PFSK-1 (cell line): ENCODE results near the gene RGL3. TPM values are rescaled to one million over a fixed set of nuclear protein-coding genes. Genes with fewer than 3 reads are reported as not detected.

Source experiments
- FOXP2 ChIP-seq: optimal IDR thresholded peaks from 2 replicates; pipeline ENCODE3; 2011; ENCODE audit warnings: borderline replicate concordance, control low read depth, inconsistent platforms; ENCODE audit not compliant: insufficient read depth; ENCODE audit errors: extremely low read length, extremely low read depth
- POLR2AphosphoS5 ChIP-seq: IDR thresholded peaks from 2 replicates; pipeline ENCODE4 v1.6.1; 2012; ENCODE audit warnings: low read depth, mild to moderate bottlenecking, control low read depth, low read length, moderate library complexity
- SIN3A ChIP-seq: IDR thresholded peaks from 2 replicates; pipeline ENCODE4 v1.6.1; 2012; ENCODE audit warnings: mild to moderate bottlenecking, low read length, moderate library complexity, borderline replicate concordance; ENCODE audit not compliant: insufficient read depth
- TAF1 ChIP-seq: IDR thresholded peaks from 2 replicates; pipeline ENCODE4 v1.6.1; 2012; ENCODE audit warnings: low read length, control low read depth, borderline replicate concordance; ENCODE audit not compliant: insufficient read depth
- polyA plus RNA-seq: library from polyadenylated mRNA; unstranded; fragments of >200 nt; gene quantifications from one replicate; pipeline ENCODE4 v1.2.1, GENCODE V29; 2012; ENCODE audit warnings: low read depth, missing spikeins; ENCODE audit not compliant: insufficient read length
- TF ChIP-seq, protein P1 (sequence below), 2 experiments: IDR thresholded peaks; 2 replicates each; pipeline versions ENCODE4 v1.6.1 to v1.8.0; 2011 to 2012; ENCODE audit warnings: low read depth in 2 of 2, low read length in 2 of 2, control low read depth in 1 of 2, inconsistent platforms in 1 of 2, mild to moderate bottlenecking in 1 of 2, moderate library complexity in 1 of 2; ENCODE audit not compliant: insufficient read depth in 1 of 2

Gene RGL3, protein sequence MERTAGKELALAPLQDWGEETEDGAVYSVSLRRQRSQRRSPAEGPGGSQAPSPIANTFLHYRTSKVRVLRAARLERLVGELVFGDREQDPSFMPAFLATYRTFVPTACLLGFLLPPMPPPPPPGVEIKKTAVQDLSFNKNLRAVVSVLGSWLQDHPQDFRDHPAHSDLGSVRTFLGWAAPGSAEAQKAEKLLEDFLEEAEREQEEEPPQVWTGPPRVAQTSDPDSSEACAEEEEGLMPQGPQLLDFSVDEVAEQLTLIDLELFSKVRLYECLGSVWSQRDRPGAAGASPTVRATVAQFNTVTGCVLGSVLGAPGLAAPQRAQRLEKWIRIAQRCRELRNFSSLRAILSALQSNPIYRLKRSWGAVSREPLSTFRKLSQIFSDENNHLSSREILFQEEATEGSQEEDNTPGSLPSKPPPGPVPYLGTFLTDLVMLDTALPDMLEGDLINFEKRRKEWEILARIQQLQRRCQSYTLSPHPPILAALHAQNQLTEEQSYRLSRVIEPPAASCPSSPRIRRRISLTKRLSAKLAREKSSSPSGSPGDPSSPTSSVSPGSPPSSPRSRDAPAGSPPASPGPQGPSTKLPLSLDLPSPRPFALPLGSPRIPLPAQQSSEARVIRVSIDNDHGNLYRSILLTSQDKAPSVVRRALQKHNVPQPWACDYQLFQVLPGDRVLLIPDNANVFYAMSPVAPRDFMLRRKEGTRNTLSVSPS
- not detected for polyA plus RNA-seq

DNA sequence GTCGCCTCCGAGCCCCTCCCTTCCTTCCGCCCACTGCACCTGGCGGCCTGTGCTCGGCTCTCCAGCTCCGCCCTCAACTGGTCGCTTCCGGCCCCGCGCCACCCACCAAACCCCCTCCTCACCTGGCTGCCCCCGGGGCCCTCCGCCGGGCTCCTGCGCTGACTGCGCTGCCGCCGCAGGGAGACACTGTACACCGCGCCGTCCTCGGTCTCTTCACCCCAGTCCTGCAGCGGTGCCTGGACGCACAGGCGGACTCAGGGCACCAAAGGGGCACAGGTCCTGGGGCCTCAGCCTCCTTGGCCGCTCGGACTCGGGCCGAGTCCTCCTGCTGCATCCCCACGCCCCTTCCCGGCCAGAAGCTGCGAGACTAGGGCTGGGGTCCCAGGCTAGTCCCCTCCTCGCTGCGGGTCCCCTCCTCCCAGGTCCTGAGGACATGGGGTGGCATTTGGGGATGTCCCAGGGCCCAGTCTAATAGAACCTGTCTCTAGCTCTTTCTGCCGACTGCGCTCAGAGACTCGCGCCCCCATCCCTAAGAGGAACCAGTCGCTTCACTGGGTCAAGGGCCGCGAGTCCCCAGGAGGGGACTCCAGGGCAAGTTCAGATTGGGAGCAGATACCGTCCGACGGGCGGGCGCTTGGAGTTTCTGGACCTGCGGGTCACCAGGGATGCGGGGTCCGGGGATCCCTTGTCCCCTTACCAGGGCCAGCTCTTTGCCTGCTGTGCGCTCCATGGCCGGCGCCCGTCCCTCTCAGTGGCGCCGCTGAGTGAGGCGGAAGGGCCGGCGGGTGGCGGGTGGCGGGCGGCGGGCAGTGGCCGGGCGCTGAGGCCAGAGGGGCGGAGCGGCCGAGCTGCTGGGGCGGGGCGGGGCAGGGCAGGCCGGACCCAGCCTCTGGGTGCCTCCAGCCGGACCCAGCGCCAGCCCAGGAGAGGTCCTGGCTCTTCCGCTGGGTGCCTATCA, at the start of gene RGL3:
Gene RGL3 (minus strand): TSS at position 766 of the 958 bp plus-strand sequence. CDS start 36 bp downstream, at position 730.
- TF ChIP-seq SIN3A, result no peak
- TF ChIP-seq FOXP2, result no peak
- no peak for TF ChIP-seq POLR2AphosphoS5
- TF ChIP-seq TAF1, result no peak
- TF ChIP-seq, protein P1, sequence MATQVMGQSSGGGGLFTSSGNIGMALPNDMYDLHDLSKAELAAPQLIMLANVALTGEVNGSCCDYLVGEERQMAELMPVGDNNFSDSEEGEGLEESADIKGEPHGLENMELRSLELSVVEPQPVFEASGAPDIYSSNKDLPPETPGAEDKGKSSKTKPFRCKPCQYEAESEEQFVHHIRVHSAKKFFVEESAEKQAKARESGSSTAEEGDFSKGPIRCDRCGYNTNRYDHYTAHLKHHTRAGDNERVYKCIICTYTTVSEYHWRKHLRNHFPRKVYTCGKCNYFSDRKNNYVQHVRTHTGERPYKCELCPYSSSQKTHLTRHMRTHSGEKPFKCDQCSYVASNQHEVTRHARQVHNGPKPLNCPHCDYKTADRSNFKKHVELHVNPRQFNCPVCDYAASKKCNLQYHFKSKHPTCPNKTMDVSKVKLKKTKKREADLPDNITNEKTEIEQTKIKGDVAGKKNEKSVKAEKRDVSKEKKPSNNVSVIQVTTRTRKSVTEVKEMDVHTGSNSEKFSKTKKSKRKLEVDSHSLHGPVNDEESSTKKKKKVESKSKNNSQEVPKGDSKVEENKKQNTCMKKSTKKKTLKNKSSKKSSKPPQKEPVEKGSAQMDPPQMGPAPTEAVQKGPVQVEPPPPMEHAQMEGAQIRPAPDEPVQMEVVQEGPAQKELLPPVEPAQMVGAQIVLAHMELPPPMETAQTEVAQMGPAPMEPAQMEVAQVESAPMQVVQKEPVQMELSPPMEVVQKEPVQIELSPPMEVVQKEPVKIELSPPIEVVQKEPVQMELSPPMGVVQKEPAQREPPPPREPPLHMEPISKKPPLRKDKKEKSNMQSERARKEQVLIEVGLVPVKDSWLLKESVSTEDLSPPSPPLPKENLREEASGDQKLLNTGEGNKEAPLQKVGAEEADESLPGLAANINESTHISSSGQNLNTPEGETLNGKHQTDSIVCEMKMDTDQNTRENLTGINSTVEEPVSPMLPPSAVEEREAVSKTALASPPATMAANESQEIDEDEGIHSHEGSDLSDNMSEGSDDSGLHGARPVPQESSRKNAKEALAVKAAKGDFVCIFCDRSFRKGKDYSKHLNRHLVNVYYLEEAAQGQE (IDR thresholded peaks at IDR 0.05; ENCODE audit: insufficient read depth in 1 of 2, low read depth in 2 of 2, low read length in 2 of 2), result no peak

DNA sequence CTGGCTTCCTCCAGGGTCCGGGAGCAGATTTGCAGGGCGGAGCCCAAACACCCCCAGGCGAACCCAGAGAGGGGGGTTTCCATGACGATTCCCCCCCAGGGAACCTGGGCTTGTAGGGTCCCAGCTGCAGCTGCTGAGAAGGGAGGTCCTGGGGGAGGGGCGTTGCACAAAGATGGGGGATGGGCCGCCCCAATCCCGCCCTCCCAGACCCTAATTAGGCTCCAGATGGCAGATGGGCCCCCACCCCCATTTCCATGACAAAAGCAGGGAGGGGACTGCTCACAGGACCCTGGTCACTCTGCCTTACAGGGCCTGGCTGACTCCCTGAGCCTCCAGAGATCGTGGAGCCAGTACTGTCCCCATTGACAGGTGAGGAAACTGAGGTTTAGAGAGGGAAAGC, 46.5 kb upstream of the RGL3 start:
- TF ChIP-seq, protein P1 (IDR thresholded peaks at IDR 0.05; ENCODE audit: insufficient read depth in 1 of 2, low read depth in 2 of 2, low read length in 2 of 2), result no peak
- no peak for TF ChIP-seq POLR2AphosphoS5
- TF ChIP-seq FOXP2, result no peak
- no peak for TF ChIP-seq TAF1
- no peak for TF ChIP-seq SIN3A

DNA sequence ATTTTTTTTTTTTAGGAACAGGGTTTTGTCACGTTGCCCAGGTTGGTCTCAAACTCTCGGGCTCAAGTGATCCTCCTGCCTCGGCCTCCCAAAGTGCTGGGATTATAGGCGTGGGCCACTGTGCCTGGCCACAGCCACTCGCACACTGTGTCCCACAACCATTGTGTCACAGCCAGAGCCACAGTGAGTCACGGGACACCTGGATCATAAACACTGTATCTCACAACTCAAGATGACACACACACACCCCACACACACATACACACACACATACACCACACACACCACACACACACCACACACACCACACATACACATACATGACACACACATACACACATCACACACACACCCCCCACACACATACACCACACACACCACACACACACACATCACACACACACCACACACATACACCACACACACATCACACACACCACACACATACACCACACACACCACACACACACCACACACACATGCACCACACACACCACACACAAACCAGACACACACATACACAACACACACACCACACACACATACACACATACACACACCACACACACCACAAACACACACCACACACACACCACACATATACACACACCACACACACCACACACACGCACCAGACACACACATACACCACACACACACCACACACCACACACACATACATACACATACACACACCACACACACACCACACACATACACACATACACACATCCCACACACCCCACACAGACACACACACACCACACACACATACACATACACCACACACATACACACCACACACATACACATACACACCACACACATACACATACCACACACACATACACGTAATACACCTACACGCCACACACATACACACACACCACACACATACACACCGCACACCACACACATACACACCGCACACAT, 45.5 kb upstream of the RGL3 start:
- TF ChIP-seq, protein P1 (IDR thresholded peaks at IDR 0.05; ENCODE audit: insufficient read depth in 1 of 2, low read depth in 2 of 2, low read length in 2 of 2), result no peak
- TF ChIP-seq POLR2AphosphoS5 (no peak), SIN3A (no peak), FOXP2 (no peak)

DNA sequence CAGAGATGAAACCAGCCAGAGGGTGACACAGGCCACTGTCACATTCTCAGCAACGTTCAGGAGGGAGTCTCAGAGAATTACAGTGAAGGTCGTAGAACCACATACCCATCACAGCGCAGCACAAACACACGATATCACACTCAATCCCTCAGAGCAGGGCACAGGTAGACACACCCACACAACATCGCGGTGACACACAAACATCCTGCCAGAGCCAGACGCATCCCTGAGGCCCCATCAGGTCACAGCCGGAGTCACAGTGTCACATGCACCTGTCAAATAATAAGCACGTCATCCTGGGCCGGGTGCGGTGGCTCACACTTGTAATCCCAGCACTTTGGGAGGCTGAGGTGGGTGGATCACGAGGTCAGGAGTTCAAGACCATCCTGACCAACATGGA, 44.3 kb upstream of the RGL3 start:
- TF ChIP-seq POLR2AphosphoS5, result no peak
- TF ChIP-seq, protein P1 (IDR thresholded peaks at IDR 0.05; ENCODE audit: insufficient read depth in 1 of 2, low read depth in 2 of 2, low read length in 2 of 2), result no peak
- TF ChIP-seq TAF1, result no peak
- no peak for TF ChIP-seq FOXP2
- no peak for TF ChIP-seq SIN3A
